HG03521 (cell line): ENCODE data around the gene NSG1.
"Not testable (repeated sequence)": the region's sequence is repeated elsewhere in the genome, so short reads cannot be mapped to it uniquely, and the experiment has no call there.

ENCODE experiments used
- ATAC-seq: cut with Tn5 transposase; IDR thresholded peaks from one replicate; pipeline ENCODE4 v1.9.1; 2021; ENCODE audit warnings: mild to moderate bottlenecking, moderate library complexity; ENCODE audit not compliant: unreplicated experiment

The NSG1 gene

GRCh38 chr4:4386736-4387392 lies at the start of gene NSG1:
Gene NSG1 (plus strand): TSS chr4:4387102. CDS start chr4:4387630, 528 bp downstream.
- ATAC-seq = no peak

- no peak for ATAC-seq
Observed at GRCh38 chr4:4338210-4339001, 48.5 kb upstream of the NSG1 start.

GRCh38 chr4:4339504-4340085 lies 47.3 kb upstream of the NSG1 start:
- no peak for ATAC-seq

- no peak for ATAC-seq
Observed at GRCh38 chr4:4341861-4342650, 44.8 kb upstream of the NSG1 start.

GRCh38 chr4:4343038-4343437 lies 43.9 kb upstream of the NSG1 start:
- no peak for ATAC-seq

- peak; percentile 78 for ATAC-seq
Observed at GRCh38 chr4:4344915-4345527, 41.9 kb upstream of the NSG1 start.

GRCh38 chr4:4347585-4347984 lies 39.3 kb upstream of the NSG1 start:
- ATAC-seq = no peak

GRCh38 chr4:4348585-4348984 lies 38.3 kb upstream of the NSG1 start:
- not testable (repeated sequence) for ATAC-seq

GRCh38 chr4:4349867-4350266 lies 37.0 kb upstream of the NSG1 start:
- ATAC-seq = no peak

- no peak for ATAC-seq
Observed at GRCh38 chr4:4350909-4351308, 36.0 kb upstream of the NSG1 start.

GRCh38 chr4:4355302-4355701 lies 31.6 kb upstream of the NSG1 start:
- no peak for ATAC-seq

- no peak for ATAC-seq
Observed at GRCh38 chr4:4356106-4357041, 30.5 kb upstream of the NSG1 start.

- no peak for ATAC-seq
Observed at GRCh38 chr4:4358093-4358854, 28.6 kb upstream of the NSG1 start.

GRCh38 chr4:4361883-4362282 lies 25.0 kb upstream of the NSG1 start:
- no peak for ATAC-seq

- no peak for ATAC-seq
Observed at GRCh38 chr4:4362991-4363697, 23.8 kb upstream of the NSG1 start.

- no peak for ATAC-seq
Observed at GRCh38 chr4:4364061-4364460, 22.8 kb upstream of the NSG1 start.

- no peak for ATAC-seq
Observed at GRCh38 chr4:4364486-4365208, 22.3 kb upstream of the NSG1 start.
